Left ventricle myocardium inferior (tissue), 1 donor: Measurements from ENCODE around the gene PYGO2. TPM values are rescaled to one million over a fixed set of nuclear protein-coding genes. Genes with fewer than 3 reads are reported as not detected.

Experiments used
- DNase-seq: peaks from one replicate; pipeline ENCODE4 v3.0.0-alpha.2; 2020
- H3K27ac ChIP-seq: fragments of 200-600 bp; replicated peaks from 2 replicates; pipeline ENCODE4 v1.8.0; 2021
- H3K27me3 ChIP-seq: fragments of 200-600 bp; 2 replicates; pipeline ENCODE4 v1.8.0; 2021; ENCODE audit warnings: low read depth
- H3K36me3 ChIP-seq: fragments of 200-600 bp; 2 replicates; pipeline ENCODE4 v1.8.0; 2021
- H3K4me1 ChIP-seq: fragments of 200-600 bp; 2 replicates; pipeline ENCODE4 v1.8.0; 2021
- H3K4me3 ChIP-seq: fragments of 200-600 bp; 2 replicates; pipeline ENCODE4 v1.8.0; 2021; ENCODE audit warnings: mild to moderate bottlenecking, moderate library complexity
- H3K9me3 ChIP-seq: fragments of 200-600 bp; replicated peaks from 2 replicates; pipeline ENCODE4 v1.8.0; 2021
- CTCF ChIP-seq: fragments of 200-600 bp; IDR thresholded peaks from 2 replicates; pipeline ENCODE4 v1.8.0; 2021; ENCODE audit warnings: antibody characterized with exemption, mild to moderate bottlenecking, borderline replicate concordance
- intact Hi-C: fragments of 100-400 bp; cut with micrococcal nuclease; formaldehyde crosslinking; loops from one replicate; pipeline ENCODE4 v1.11.0; 2022
- total RNA-seq: library from RNA; stranded (reverse); fragmentation: NEBNext Ultra II Directional; extraction: Animal tissue kit (Norgen Biotek cat#: 25700); gene quantifications from one replicate; pipeline ENCODE4 v1.2.1, GENCODE V29; 2021
- donor health status: DM: no; HTN: yes; CAD: no; lungs with severe emphysema.

PYGO2 gene
- total RNA-seq, 1 donor from 2014 or later, result 12.9 TPM

GRCh38 chr1:154959426-154959780 lies 2.2 kb downstream of the PYGO2 start:
- H3K27ac ChIP-seq, result no peak overlapping the region

GRCh38 chr1:154958681-154959425 lies 2.7 kb downstream of the PYGO2 start:
- H3K4me3 ChIP-seq, result no peak overlapping the region
- peaks cover 24% of the 10 kb centered on the region for H3K36me3 ChIP-seq
- intact Hi-C loops, result no loop called here
- H3K4me1 ChIP-seq, result peaks cover 76% of the 10 kb centered on the region
- H3K27me3 ChIP-seq, result no peaks in the 10 kb centered on the region
- TF ChIP-seq CTCF, result no peak
- H3K27ac ChIP-seq, result no peak overlapping the region
- no peaks in the 10 kb centered on the region for H3K9me3 ChIP-seq
- DNase-seq, result no peak

More at GRCh38 chr1:154959426-154959780, 2.2 kb downstream of the PYGO2 start:
- no peak overlapping the region for H3K4me3 ChIP-seq
- no peak for TF ChIP-seq CTCF
- H3K36me3 ChIP-seq, result peaks cover 30% of the 10 kb centered on the region
- no peaks in the 10 kb centered on the region for H3K9me3 ChIP-seq
- DNase-seq, result no peak
- no peaks in the 10 kb centered on the region for H3K27me3 ChIP-seq
- intact Hi-C loops, result no loop called here
- peaks cover 70% of the 10 kb centered on the region for H3K4me1 ChIP-seq

GRCh38 chr1:154958036-154958435 lies 3.5 kb downstream of the PYGO2 start:
- intact Hi-C loops, result no loop called here
- H3K27me3 ChIP-seq, result no peaks in the 10 kb centered on the region
- DNase-seq, result no peak
- no peak overlapping the region for H3K4me3 ChIP-seq
- H3K27ac ChIP-seq, result no peak overlapping the region
- H3K36me3 ChIP-seq, result peaks cover 16% of the 10 kb centered on the region
- no peaks in the 10 kb centered on the region for H3K9me3 ChIP-seq
- peaks cover 77% of the 10 kb centered on the region for H3K4me1 ChIP-seq
- TF ChIP-seq CTCF, result no peak

GRCh38 chr1:154957091-154957657 lies 4.4 kb downstream of the PYGO2 start:
- intact Hi-C loops, result no loop called here
- DNase-seq, result no peak

GRCh38 chr1:154956544-154956941 lies 5.0 kb downstream of the PYGO2 start:
- no peak for TF ChIP-seq CTCF
- Histone ChIP-seq H3K27ac (peak overlapping the region; percentile 88), H3K4me1 (peaks cover 76% of the 10 kb centered on the region), H3K4me3 (peak overlapping the region; percentile 75), H3K9me3 (no peaks in the 10 kb centered on the region), H3K36me3 (peaks cover 16% of the 10 kb centered on the region), H3K27me3 (no peaks in the 10 kb centered on the region)
- DNase-seq, result peak; percentile 56
- intact Hi-C loops, result no loop called here

More at GRCh38 chr1:154957091-154957657, 4.4 kb downstream of the PYGO2 start:
- TF ChIP-seq CTCF, result no peak
- H3K4me1 ChIP-seq, result peaks cover 77% of the 10 kb centered on the region
- H3K27me3 ChIP-seq, result no peaks in the 10 kb centered on the region
- peak overlapping the region; percentile 88 for H3K27ac ChIP-seq
- no peak overlapping the region for H3K4me3 ChIP-seq
- H3K36me3 ChIP-seq, result peaks cover 15% of the 10 kb centered on the region
- no peaks in the 10 kb centered on the region for H3K9me3 ChIP-seq
